ENCODE results near the gene LGALS4.

DNA sequence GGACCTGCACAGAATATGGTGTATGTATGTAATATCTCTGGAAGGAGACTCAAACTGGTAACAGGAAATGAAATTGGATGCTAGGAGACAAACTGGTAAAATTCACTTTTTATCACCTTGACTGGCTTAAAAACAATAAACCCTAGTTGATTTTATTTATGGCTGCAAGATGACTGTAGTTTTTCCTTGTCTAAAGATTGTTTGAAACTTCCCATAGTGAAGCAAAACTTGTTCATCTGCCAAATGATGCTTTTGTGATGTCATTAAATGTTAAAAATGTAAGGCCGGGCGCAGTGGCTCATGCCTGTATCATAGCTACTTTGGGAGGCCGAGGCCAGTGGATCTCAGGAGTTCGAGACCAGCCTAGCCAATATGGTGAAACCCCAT is 21.4 kb upstream of the LGALS4 start:
- TF ChIP-seq, protein P1, sequence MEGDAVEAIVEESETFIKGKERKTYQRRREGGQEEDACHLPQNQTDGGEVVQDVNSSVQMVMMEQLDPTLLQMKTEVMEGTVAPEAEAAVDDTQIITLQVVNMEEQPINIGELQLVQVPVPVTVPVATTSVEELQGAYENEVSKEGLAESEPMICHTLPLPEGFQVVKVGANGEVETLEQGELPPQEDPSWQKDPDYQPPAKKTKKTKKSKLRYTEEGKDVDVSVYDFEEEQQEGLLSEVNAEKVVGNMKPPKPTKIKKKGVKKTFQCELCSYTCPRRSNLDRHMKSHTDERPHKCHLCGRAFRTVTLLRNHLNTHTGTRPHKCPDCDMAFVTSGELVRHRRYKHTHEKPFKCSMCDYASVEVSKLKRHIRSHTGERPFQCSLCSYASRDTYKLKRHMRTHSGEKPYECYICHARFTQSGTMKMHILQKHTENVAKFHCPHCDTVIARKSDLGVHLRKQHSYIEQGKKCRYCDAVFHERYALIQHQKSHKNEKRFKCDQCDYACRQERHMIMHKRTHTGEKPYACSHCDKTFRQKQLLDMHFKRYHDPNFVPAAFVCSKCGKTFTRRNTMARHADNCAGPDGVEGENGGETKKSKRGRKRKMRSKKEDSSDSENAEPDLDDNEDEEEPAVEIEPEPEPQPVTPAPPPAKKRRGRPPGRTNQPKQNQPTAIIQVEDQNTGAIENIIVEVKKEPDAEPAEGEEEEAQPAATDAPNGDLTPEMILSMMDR (conservative IDR thresholded peaks at IDR 0.05; ENCODE audit: low read length), result no peak
- TF ChIP-seq EZH2phosphoT487 (IDR thresholded peaks at IDR 0.05; ENCODE audit: borderline replicate concordance, low read depth, low read length), result no peak
